Astrocyte of the cerebellum (primary cell): ENCODE results near the gene TM4SF1.

Experiments used
- DNase-seq: peaks from one replicate; pipeline ENCODE4 v3.0.0-alpha.2; 2011; ENCODE audit warnings: low read depth
- H3K4me3 ChIP-seq: 2 replicates; pipeline ENCODE4 v1.5.1; 2011; ENCODE audit warnings: mild to moderate bottlenecking, low read depth, low read length, moderate library complexity
- CTCF ChIP-seq: IDR thresholded peaks from 2 replicates; pipeline ENCODE4 v1.5.1; 2012; ENCODE audit warnings: low read length, low read depth, moderate library complexity, mild to moderate bottlenecking; ENCODE audit errors: missing control alignments
- in situ Hi-C: cut with HindIII; loops from 2 replicates; pipeline ENCODE4 v1.10.0; 2017; ENCODE audit warnings: low sequenced_read_pairs

TM4SF1 gene

GRCh38 chr3:149331396-149331795 lies 46.1 kb downstream of the TM4SF1 start:
- no peak for TF ChIP-seq CTCF
- no peak for DNase-seq
- no peak overlapping the region for H3K4me3 ChIP-seq
- in situ Hi-C loops, result no loop called here

DNA sequence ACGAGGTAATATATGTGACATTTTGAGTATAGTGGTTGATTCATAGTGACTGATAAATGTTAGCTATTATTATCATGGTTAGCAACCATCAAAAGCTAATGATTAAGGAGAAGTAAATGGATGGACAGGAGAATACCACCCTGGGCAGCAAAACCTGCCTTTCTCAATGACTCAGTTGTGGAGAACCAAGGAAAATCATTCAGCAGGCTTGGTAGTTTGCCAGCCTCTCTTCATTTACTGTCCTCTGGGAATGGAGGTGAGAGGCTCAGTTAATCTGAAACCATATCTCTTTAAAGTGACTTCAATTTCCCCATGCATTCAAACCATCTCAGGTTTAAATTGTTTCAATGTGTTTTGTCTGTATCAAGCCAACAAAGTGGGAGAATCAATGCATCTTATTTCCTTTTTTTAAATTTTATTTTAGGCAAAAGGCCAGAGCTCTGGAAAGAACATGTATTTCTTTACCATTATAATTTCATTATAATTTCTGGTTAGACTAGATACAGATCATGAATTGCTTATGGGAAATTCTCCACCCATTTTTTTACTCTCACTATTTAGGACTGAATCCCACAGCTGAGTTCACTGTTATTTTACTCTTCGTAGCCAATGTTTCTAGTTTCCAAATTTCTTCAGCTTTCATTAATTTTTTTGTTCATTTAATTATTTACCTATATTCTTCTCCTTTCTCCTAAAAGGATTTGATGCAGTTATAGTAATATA lies 46.7 kb downstream of the TM4SF1 start:
- in situ Hi-C loops, result no loop called here
- no peak for DNase-seq
- no peak for TF ChIP-seq CTCF

DNA sequence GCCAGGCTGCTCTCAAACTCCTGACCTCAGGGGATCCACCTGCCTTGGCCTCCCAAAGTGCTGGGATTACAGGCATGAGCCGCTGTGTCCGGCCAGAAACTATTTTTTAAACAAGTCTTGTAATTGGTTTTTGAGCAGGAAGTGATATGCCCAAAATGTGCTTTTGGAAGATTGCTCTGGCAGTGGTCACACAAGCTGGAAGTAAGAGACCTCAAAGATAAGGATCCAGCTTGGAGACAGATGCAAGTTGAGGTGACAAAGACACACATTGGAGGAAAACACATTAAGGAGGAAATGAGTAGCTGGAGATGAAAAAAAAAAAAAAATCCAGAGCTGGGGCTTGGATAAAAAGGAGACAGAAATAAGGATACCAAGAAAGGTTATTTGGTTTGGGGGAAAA lies 50.3 kb downstream of the TM4SF1 start:
- in situ Hi-C loops, result no loop called here
- H3K4me3 ChIP-seq, result no peak overlapping the region
- TF ChIP-seq CTCF, result no peak
- DNase-seq, result no peak

More for the DNA sequence above, 46.7 kb downstream of the TM4SF1 start:
- H3K4me3 ChIP-seq, result no peak overlapping the region

DNA sequence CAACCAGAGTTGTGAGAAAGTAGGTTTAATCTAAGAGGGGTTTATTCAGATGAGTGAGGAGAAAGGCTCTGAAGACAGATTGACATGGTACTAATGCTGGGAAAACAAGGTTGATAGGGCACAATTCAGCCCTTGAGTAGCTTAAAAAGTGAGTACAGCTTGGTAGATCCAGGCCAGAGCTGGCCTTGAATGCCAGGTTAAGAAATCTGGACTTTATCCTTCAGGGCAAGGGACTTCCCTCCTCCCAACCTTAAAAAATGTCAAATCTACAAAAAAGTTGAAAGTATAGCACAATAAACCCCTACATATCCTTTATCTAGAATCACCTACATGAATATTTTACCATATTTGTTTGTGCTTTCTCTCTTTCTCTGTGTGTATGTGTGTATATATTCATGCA lies 51.9 kb downstream of the TM4SF1 start:
- no peak for DNase-seq
- no peak overlapping the region for H3K4me3 ChIP-seq
- TF ChIP-seq CTCF, result no peak
- in situ Hi-C loops, result no loop called here

- TF ChIP-seq CTCF, result no peak
- no peak overlapping the region for H3K4me3 ChIP-seq
- in situ Hi-C loops, result no loop called here
- no peak for DNase-seq
Measured at GRCh38 chr3:149324332-149324731, 53.1 kb downstream of the TM4SF1 start.

DNA sequence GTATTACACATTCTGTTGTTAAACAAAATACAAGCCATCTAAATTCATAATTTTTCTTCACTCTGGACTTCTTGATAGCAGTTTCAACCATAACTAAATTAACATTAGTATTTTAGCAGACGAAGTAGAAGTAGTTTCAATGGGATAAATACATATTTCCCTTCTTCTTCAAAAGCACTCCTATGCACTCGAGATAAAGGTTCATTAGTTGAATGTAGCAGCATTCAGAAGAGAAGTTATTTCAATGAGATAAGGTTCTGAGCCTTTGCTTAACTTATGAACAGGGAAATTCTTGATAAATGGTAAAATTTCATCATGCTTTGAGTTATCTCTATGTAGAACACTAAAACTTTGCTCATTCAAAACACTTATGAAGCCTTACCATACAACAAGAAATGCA lies 55.8 kb downstream of the TM4SF1 start:
- no peak overlapping the region for H3K4me3 ChIP-seq
- DNase-seq, result no peak
- TF ChIP-seq CTCF, result no peak
- in situ Hi-C loops, result no loop called here

GRCh38 chr3:149321136-149321535 lies 56.3 kb downstream of the TM4SF1 start:
- no peak for DNase-seq
- no peak overlapping the region for H3K4me3 ChIP-seq
- in situ Hi-C loops, result no loop called here
- no peak for TF ChIP-seq CTCF
